Measurements from ENCODE around the gene TTI1.

Gene TTI1

DNA sequence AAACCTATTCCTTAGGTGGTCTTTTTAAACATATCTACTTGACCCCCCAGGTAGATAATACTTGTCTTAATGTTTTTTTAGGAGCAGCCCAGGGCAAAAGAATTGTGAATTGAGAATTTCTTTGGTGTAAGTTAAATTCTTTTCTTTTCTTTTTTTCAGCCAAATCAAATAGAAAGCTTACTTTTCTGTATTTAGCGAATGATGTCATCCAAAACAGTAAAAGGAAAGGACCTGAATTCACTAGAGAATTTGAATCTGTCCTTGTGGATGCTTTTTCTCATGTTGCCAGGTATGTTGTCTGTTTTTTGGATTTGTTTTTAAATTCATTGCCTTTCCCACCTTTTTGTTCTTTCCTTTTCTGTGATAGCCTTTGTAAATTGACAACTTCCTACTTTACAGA is 7.0 kb upstream of the TTI1 start:
- H3K4me3 ChIP-seq (ENCODE audit: low read length) = no peak overlapping the region
- no peak for TF ChIP-seq ZNF274 (IDR thresholded peaks at IDR 0.05; ENCODE audit: low read depth, low read length)

DNA sequence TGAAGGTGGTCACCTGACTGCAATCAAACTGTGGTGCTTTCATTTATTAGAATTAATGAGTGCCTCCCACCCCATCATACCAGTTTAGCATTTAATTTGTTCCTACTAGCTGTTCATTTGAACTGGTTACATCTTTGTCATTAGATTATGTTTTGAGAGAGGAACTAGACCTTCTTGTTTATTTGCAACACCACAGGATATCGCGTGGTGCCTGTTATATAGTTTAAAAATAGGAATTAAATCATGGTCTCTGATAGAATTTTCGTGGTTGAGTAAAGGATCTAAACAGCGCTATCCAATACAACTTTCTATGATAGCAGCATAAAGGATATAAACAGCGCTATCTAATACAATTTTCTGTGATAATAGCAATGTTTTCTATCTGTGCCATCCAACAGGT is 3.1 kb upstream of the TTI1 start:
- TF ChIP-seq ZNF274 (IDR thresholded peaks at IDR 0.05; ENCODE audit: low read depth, low read length) = no peak

GRCh38 chr20:38034961-38035360 is 1.7 kb upstream of the TTI1 start:
- TF ChIP-seq ZNF274 (IDR thresholded peaks at IDR 0.05; ENCODE audit: low read depth, low read length) = no peak
- H3K4me3 ChIP-seq (ENCODE audit: low read length) = peak overlapping the region; percentile 97

More for the DNA sequence above, 3.1 kb upstream of the TTI1 start:
- H3K4me3 ChIP-seq (ENCODE audit: low read length) = no peak overlapping the region

GRCh38 chr20:38034108-38034649 is 923 bp upstream of the TTI1 start:
- TF ChIP-seq ZNF274 (IDR thresholded peaks at IDR 0.05; ENCODE audit: low read depth, low read length) = no peak
- H3K4me3 ChIP-seq (ENCODE audit: low read length) = peak overlapping the region; percentile 97

DNA sequence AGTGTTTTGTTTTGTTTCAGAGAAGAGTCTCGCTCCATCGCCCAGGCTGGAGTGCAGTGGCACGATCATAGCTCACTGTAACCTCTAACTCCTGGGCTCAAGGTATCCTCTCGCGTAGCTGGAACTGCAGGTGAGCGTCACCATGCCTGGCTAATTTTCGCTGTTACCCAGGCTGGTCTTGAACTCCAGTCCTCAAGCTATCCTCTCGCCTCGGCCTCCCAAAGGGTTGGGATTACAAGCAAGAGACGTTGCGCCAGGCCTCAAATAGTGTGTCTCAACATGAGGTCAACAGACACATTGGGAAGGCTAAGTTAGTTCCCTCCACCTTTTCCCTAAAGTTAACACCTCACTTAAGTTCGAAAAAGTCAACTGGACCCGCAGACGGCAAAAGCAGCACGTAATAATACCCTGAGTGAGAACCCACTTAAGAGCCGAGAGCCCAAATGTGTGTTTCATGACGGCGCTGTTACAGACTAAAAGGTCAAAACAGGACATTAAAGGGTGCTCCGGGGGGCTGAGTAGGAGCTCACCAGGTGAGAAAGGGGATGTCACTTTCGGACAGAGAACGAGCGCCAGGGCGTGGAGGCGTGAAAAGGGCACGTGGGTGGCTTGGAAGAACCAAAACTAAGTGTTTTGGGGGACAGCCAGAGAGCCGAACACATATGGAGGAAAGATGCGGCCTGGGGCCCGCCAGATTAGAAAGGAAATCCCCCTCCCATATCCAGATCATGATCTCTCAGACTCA is 499 bp downstream of the TTI1 start:
- no peak for TF ChIP-seq ZNF274 (IDR thresholded peaks at IDR 0.05; ENCODE audit: low read depth, low read length)

GRCh38 chr20:38031957-38032356 is 1.3 kb downstream of the TTI1 start:
- peak overlapping the region; percentile 97; the same call in 1 of the 2 replicates for H3K4me3 ChIP-seq (ENCODE audit: low read length)
- TF ChIP-seq ZNF274 (IDR thresholded peaks at IDR 0.05; ENCODE audit: low read depth, low read length) = no peak

More for the DNA sequence above, 499 bp downstream of the TTI1 start:
- H3K4me3 ChIP-seq (ENCODE audit: low read length) = peak overlapping the region; percentile 97

DNA sequence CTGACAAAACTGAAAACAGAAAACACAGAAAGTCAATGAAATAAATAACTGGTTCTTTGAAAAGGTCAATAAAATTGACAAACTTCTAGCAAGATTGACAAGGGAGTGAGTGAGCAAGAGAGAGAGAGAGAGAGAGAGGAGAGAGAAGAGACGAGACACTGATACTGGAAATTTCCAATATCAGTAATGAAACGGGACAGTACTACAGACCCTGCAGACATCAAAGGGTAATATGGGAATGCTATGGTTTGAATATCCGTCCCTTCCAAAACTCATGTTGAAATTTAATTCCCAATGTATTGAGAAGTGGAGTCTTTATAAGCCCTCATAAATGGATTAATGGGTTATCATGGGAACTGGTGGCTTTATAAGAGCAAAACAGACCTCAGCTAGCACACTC is 3.8 kb downstream of the TTI1 start:
- TF ChIP-seq ZNF274 (IDR thresholded peaks at IDR 0.05; ENCODE audit: low read depth, low read length) = no peak
- no peak overlapping the region for H3K4me3 ChIP-seq (ENCODE audit: low read length)

- no peak for TF ChIP-seq ZNF274 (IDR thresholded peaks at IDR 0.05; ENCODE audit: low read depth, low read length)
- H3K4me3 ChIP-seq (ENCODE audit: low read length) = no peak overlapping the region
Measured at GRCh38 chr20:38024496-38024895, 8.8 kb downstream of the TTI1 start.

GRCh38 chr20:38023181-38024001 is 9.9 kb downstream of the TTI1 start:
- no peak for TF ChIP-seq ZNF274 (IDR thresholded peaks at IDR 0.05; ENCODE audit: low read depth, low read length)
- H3K4me3 ChIP-seq (ENCODE audit: low read length) = no peak overlapping the region; the same call in 1 of the 2 replicates

DNA sequence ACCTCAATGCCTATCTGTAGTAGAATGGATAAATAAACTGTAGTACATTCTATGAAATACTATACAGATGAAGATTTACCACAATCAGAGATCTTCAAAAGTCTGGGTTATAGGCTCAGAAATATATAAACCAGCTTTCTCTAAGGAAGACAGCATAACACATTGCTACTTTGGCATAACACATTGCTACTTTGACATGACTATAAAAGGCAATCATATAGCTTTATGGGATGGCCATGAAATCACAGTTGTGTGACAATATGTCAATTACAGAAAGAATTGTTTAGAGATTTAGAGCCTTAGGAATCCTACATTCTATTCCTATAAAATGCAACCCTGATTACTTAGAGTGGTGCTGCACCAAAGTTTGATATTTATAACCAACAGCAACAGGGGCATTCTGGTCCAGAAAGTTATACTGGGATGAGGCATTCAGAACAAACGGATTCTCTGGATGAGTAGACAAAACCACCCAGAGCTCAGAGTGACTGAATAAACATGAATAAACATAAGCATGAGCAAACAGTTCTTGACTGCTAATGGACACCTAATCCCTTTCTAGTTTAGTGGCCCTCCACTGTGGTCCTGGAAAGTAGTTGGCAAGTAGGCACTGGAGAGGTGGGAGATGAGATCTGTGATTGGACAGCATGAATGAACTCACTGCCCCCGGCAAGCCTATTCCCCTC is 12.0 kb downstream of the TTI1 start:
- H3K4me3 ChIP-seq (ENCODE audit: low read length) = no peak overlapping the region
- TF ChIP-seq ZNF274 (IDR thresholded peaks at IDR 0.05; ENCODE audit: low read depth, low read length) = no peak

DNA sequence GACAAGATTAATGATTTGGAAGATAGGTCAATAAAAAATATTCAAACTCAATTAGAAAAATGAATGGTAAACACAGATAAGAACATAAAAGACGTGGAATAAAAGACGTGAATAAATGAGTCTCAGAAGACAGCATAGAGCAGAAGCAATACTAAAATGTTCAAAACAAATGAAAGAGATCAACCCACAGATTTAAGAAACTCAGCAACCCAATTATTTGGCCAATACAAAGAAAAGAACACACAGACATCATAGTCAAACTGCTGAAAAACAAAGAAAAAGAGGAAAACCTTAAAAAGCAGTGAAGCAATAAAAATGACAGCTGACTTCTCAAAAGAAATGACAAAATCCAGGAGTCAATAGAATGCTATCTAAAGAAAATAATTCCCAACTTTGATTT is 14.9 kb downstream of the TTI1 start:
- H3K4me3 ChIP-seq (ENCODE audit: low read length) = no peak overlapping the region
- no peak for TF ChIP-seq ZNF274 (IDR thresholded peaks at IDR 0.05; ENCODE audit: low read depth, low read length)

DNA sequence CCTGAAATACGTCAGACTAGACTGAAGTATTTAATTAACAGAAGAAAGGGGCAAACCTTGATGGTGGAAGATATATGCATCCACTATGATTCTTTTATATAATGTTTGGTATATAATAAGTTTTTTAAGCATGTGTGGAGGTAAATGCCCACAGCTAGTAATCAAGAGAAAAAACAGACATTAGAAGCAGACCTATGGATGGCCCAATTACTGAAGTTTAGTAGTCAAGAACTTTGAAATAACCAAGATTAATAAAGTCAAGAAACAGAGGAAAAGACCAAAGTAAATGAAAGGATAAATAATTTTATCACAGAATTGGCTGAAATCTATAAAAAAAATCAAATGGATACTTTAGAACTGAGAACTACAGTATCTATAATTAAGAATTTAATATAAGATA is 15.3 kb downstream of the TTI1 start:
- H3K4me3 ChIP-seq (ENCODE audit: low read length) = no peak overlapping the region
- no peak for TF ChIP-seq ZNF274 (IDR thresholded peaks at IDR 0.05; ENCODE audit: low read depth, low read length)

GRCh38 chr20:38013887-38014286 is 19.4 kb downstream of the TTI1 start:
- TF ChIP-seq ZNF274 (IDR thresholded peaks at IDR 0.05; ENCODE audit: low read depth, low read length) = no peak
- no peak overlapping the region for H3K4me3 ChIP-seq (ENCODE audit: low read length)

DNA sequence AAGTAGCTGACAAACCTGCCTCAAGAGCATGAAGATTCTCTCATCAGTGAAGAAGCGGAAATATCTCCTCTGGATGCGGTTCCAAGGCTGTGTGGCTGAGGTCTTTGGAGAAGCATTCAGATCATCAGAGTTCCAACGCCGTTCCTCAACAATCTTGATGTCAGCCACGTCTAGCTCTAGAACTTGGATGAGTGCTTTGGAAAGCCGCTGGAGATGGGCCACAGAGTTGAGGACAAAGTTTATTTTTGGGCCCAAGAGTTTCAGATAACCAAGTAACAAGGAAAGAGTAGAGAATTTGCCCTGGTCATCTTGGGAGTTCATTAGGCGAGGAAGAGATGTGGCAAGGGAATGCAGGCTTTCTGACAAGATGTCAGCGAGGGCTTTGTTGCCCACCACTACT is 20.9 kb downstream of the TTI1 start:
- TF ChIP-seq ZNF274 (IDR thresholded peaks at IDR 0.05; ENCODE audit: low read depth, low read length) = no peak

More for the DNA sequence above, 20.9 kb downstream of the TTI1 start:
- H3K4me3 ChIP-seq (ENCODE audit: low read length) = no peak overlapping the region
